Activated CD8-positive, alpha-beta T cell treated with anti-CD3 and anti-CD28 coated beads for 36 hours (primary cell): ENCODE data around the gene TMEM184A. TPM values are rescaled to one million over a fixed set of nuclear protein-coding genes. Genes with fewer than 3 reads are reported as not detected.

Source experiments
- ATAC-seq: fragments of 200-7000 bp; cut with Tn5 transposase; one replicate; pipeline ENCODE4 v1.10.0; 2021; ENCODE audit warnings: mild to moderate bottlenecking, moderate library complexity
- CTCF ChIA-PET: fragments of 350-600 bp; sonication (Branson Sonifier 250); formaldehyde crosslinking; loops from one replicate; lab custom pipeline; 2021; ENCODE audit warnings: antibody characterized with exemption; lab: Charles Lee
- POLR2A ChIA-PET: fragments of 350-600 bp; sonication (Branson Sonifier 250); formaldehyde crosslinking; loops from one replicate; lab custom pipeline; 2021; ENCODE audit warnings: antibody characterized with exemption; lab: Charles Lee
- DNase-seq: peaks from one replicate; pipeline ENCODE4 v3.0.0-alpha.2; 2020
- H3K27ac Mint-ChIP-seq: one replicate; pipeline ENCODE4 v1.8.0; 2021; ENCODE audit warnings: mild to moderate bottlenecking, mixed read lengths
- H3K27me3 Mint-ChIP-seq: one replicate; pipeline ENCODE4 v1.8.0; 2021; ENCODE audit warnings: mixed read lengths
- H3K36me3 Mint-ChIP-seq: one replicate; pipeline ENCODE4 v1.8.0; 2021; ENCODE audit warnings: low read depth, mixed read lengths
- H3K4me1 Mint-ChIP-seq: one replicate; pipeline ENCODE4 v1.8.0; 2021; ENCODE audit warnings: low read depth, mixed read lengths
- H3K4me3 Mint-ChIP-seq: one replicate; pipeline ENCODE4 v1.8.0; 2021; ENCODE audit warnings: mild to moderate bottlenecking, moderate library complexity, mixed read lengths
- H3K9me3 Mint-ChIP-seq: one replicate; pipeline ENCODE4 v1.8.0; 2021; ENCODE audit warnings: mixed read lengths
- CTCF ChIP-seq: fragments of 200-600 bp; IDR thresholded peaks from one replicate; pipeline ENCODE4 v1.8.0; 2022; ENCODE audit warnings: antibody characterized with exemption, mild to moderate bottlenecking
- intact Hi-C: fragments of 100-400 bp; cut with micrococcal nuclease; formaldehyde crosslinking; loops from one replicate; pipeline ENCODE4 v1.10.0; 2022
- total RNA-seq, 2 experiments: library from RNA; stranded (reverse); gene quantifications; one replicate each; pipeline ENCODE4 v1.2.3, GENCODE V29; 2021

The TMEM184A gene
- total RNA-seq, 2 experiments from 2014 or later = not detected

GRCh38 chr7:1560620-1561031 lies 4.6 kb upstream of the TMEM184A start:
- Mint-ChIP-seq H3K27ac (no peak overlapping the region), H3K4me3 (no peak overlapping the region)
- POLR2A ChIA-PET = interaction anchor here (0.8 to 1.2 kb wide), 2 partner anchors 10 to 27 kb away, joined by 3 to 4 read pairs; no protein-coding TSS in a partner anchor

GRCh38 chr7:1559626-1560590 lies 3.9 kb upstream of the TMEM184A start:
- ChIA-PET POLR2A (interaction anchor here (0.7 to 1.2 kb wide), 3 partner anchors 10 to 54 kb away, joined by 3 to 4 read pairs (median 4); no protein-coding TSS in a partner anchor), CTCF (interaction anchor here (0.6 kb wide), 1 partner anchor 822 kb away, joined by 3 read pairs; no protein-coding TSS in a partner anchor)
- H3K27ac Mint-ChIP-seq = no peak overlapping the region
- no peak for TF ChIP-seq CTCF
- ATAC-seq (no peak), DNase-seq (no peak)
- H3K36me3 Mint-ChIP-seq = no peaks in the 10 kb centered on the region
- intact Hi-C loops = no loop called here
- no peaks in the 10 kb centered on the region for H3K9me3 Mint-ChIP-seq
- H3K4me3 Mint-ChIP-seq = no peak overlapping the region
- H3K4me1 Mint-ChIP-seq = no peaks in the 10 kb centered on the region
- H3K27me3 Mint-ChIP-seq = no peaks in the 10 kb centered on the region

More at GRCh38 chr7:1560620-1561031, 4.6 kb upstream of the TMEM184A start:
- H3K9me3 Mint-ChIP-seq = no peaks in the 10 kb centered on the region
- no peaks in the 10 kb centered on the region for H3K36me3 Mint-ChIP-seq
- no peaks in the 10 kb centered on the region for H3K27me3 Mint-ChIP-seq
- no peak for TF ChIP-seq CTCF
- DNase-seq = no peak
- intact Hi-C loops = no loop called here
- CTCF ChIA-PET = no interaction called here
- no peaks in the 10 kb centered on the region for H3K4me1 Mint-ChIP-seq
- no peak for ATAC-seq

GRCh38 chr7:1558841-1559625 lies 3.0 kb upstream of the TMEM184A start:
- H3K27ac Mint-ChIP-seq = no peak overlapping the region
- ATAC-seq (no peak), DNase-seq (no peak)
- no peaks in the 10 kb centered on the region for H3K9me3 Mint-ChIP-seq
- no peaks in the 10 kb centered on the region for H3K4me1 Mint-ChIP-seq
- CTCF ChIA-PET = interaction anchor here (0.6 kb wide), 1 partner anchor 823 kb away, joined by 3 read pairs; no protein-coding TSS in a partner anchor
- H3K27me3 Mint-ChIP-seq = no peaks in the 10 kb centered on the region
- no peak overlapping the region for H3K4me3 Mint-ChIP-seq
- POLR2A ChIA-PET = no interaction called here
- intact Hi-C loops = no loop called here
- H3K36me3 Mint-ChIP-seq = no peaks in the 10 kb centered on the region
- TF ChIP-seq CTCF = no peak

- ChIA-PET CTCF (no interaction called here), POLR2A (interaction anchor here (0.6 kb wide), 1 partner anchor 84 kb away, joined by 3 read pairs; no protein-coding TSS in a partner anchor)
- peak; percentile 20 for DNase-seq
- H3K4me1 Mint-ChIP-seq = no peaks in the 10 kb centered on the region
- no peak overlapping the region for H3K4me3 Mint-ChIP-seq
- H3K36me3 Mint-ChIP-seq = no peaks in the 10 kb centered on the region
- TF ChIP-seq CTCF = no peak
- intact Hi-C loops = no loop called here
- no peak overlapping the region for H3K27ac Mint-ChIP-seq
- no peaks in the 10 kb centered on the region for H3K9me3 Mint-ChIP-seq
- no peaks in the 10 kb centered on the region for H3K27me3 Mint-ChIP-seq
- ATAC-seq = no peak
Observed at GRCh38 chr7:1558181-1558811, 2.3 kb upstream of the TMEM184A start.
